GM19372 (cell line): Measurements from ENCODE around the gene CALY.

Experiments used
- ATAC-seq: cut with Tn5 transposase; IDR thresholded peaks from one replicate; pipeline ENCODE4 v1.9.1; 2021; ENCODE audit warnings: mild to moderate bottlenecking, low read depth, moderate library complexity; ENCODE audit not compliant: unreplicated experiment

CALY gene

DNA sequence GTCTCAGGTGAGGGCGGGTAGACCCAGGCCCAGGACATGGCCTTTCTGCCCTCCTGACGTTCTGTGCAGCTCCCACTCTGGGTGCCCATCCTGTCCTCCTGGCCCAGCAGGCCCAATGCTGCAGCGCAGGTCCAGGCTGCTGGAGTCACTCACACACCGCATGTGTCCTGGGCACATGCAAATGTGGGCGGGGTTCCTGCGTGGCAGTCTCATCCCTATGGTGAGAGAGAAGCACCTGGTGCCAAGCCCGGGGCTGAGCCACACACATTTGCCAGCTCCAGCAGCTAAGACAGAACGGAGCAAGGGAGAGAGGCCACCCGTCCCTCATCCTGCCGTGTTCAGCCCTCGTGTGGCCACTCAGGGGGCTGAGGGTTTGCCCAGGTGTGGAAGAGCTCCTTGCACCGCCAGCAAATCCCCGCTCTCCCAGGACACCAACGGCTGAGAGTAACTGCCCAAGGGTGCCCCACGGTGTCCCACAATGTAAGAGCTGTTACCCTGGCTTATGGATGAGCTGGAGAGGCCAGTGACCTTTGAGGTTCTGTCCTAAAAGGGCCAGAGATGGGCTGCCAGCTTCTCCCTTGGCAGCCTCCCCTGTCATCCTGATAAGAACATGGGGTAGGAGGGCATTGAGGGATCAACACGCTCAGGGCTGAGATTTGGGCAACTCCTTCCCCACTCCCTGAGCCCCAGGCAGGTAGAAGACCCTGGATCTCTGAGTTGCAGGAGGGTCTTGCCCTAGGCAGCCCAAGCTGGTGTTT is 16.7 kb upstream of the CALY start:
- ATAC-seq = no peak

- no peak for ATAC-seq
Observed at GRCh38 chr10:133351408-133352318, 15.0 kb upstream of the CALY start.

GRCh38 chr10:133350950-133351329 is 14.2 kb upstream of the CALY start:
- no peak for ATAC-seq

DNA sequence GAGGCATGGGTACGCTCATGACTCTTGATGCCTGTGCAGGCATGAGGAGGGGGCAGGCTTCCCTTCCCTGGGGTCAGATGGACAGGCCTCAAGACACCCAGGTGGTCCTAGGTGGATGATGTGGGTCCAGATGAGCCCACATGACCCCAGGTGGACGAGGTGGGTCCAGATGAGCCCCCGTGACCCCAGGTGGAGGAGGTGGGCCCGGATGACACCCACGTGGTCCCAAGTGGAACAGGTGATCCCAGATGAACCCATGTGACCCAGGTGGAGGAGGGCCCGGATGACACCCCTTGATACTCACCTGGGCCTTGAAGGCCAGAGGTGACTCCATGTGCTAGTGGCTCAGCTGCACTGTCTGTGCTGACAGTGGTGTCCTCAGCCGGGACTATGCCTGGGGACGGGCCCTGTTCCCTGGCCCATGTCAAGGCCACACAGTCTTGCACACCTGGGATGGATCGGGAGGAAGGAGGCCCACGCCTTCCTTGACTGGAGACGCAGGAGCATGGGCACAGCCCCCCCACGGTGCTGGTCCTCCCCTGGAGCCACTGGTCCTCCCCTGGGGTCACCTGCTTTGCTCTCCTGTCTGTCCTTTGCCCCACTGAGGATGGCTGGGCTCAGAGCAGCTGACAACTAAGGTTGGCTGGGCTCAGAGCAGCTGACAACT is 13.7 kb upstream of the CALY start:
- no peak for ATAC-seq

- no peak for ATAC-seq
Observed at GRCh38 chr10:133349577-133350011, 12.9 kb upstream of the CALY start.

DNA sequence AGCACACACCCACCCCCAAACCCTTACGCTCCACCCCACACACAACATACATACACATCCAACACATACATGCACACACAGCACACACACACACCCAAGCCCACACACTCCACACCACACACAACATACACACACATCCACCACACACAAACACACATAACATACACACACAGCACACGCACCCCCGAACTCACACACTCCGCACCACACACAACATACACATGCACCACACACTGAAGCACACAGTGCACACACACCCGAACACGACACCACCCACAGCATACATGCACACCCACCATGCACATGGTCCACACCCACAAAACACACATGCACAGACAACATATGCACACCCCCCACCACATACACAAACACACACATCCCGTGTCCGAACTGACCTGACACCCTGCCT is 12.5 kb upstream of the CALY start:
- no peak for ATAC-seq

- ATAC-seq = no peak
Observed at GRCh38 chr10:133347710-133348517, 11.2 kb upstream of the CALY start.

GRCh38 chr10:133346413-133346812 is 9.7 kb upstream of the CALY start:
- no peak for ATAC-seq

DNA sequence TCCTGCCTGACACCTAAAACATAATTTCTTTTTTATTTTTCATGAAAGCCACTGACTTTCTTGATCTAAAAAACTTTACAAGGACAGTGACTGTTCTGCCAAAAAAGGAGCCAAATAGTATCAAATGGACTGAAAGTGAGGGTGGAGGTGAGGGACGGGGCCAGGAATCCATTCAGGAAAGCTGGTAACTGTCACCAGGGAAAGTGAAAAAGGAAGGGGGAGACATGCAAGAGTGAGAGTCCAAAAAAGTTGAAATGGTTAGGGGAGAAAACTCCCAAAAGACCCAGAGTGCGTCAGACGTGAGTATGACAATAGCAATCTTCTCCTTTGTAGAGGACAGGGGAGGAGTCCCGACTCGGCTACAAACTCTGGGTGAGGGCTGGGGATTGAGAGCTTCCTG is 7.5 kb upstream of the CALY start:
- no peak for ATAC-seq

GRCh38 chr10:133343558-133343957 is 6.9 kb upstream of the CALY start:
- no peak for ATAC-seq

- no peak for ATAC-seq
Observed at GRCh38 chr10:133342942-133343341, 6.2 kb upstream of the CALY start.

DNA sequence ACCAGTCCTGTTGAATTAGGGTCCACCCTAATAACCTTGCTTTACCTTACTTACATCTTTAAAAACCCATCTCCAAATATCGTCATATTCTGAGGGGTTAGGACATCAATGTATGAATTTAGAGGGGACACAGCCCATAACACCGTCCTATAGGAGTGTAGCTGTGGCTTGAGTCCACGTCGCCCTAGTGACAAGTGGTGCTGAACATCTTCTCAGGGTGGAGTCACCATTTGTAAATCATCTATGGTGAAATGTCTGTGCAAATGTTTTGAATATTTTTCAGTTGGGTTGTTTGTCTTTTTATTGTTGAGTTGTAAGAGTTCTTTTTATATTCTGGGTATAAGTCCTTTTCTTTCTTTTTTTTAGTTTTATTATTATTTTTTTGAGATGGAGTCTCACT is 5.3 kb upstream of the CALY start:
- ATAC-seq = no peak

GRCh38 chr10:133339708-133340380 is 3.1 kb upstream of the CALY start:
- no peak for ATAC-seq

DNA sequence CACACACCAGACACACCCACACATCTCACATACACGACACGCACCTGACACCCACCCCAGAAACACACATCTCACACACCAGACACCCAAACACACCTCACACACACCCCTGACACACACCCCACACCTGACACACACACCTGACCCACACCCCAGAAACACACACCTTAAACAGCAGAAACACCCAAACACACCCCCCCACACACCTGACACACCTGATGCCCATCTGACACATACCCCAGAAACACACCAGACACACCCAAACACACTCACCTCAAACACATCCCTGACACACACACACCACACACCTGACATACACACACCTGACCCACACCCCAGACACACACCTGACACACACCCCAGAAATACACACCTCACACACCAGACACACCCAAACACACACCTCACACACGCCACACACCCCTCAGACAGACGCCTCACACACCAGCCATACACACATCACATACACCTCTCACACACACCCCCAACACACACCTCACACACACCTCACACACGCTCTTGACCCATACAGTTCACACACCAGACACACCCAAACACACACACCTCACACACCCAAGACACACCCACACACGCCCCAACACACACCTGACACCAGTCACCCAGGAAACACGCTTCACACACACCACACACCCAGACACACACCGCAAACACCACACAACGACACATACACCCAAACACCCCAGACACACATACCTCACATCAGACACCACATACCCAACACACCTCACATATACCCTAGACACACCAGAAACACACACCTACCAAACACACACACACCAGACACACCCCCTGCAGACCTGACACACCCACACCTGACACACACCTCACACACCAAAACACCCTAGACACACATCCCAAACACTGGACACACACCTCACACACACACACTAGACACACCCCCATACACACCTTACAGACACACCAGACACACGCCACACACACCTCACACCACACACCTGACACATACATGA is 1.7 kb upstream of the CALY start:
- ATAC-seq = no peak

DNA sequence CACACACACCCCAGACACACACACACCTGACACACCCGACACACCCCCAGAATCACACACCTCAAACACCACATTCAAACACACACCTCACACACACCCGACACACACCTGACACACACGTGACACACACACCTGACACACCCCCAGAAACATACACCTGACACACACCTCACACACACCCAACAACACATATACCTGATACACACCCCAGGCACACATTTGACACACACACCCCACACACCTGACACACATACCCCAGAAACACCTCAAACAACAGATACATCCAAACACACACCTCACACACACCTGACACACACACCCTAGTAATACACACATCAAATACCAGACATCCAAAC is 652 bp upstream of the CALY start:
- no peak for ATAC-seq

DNA sequence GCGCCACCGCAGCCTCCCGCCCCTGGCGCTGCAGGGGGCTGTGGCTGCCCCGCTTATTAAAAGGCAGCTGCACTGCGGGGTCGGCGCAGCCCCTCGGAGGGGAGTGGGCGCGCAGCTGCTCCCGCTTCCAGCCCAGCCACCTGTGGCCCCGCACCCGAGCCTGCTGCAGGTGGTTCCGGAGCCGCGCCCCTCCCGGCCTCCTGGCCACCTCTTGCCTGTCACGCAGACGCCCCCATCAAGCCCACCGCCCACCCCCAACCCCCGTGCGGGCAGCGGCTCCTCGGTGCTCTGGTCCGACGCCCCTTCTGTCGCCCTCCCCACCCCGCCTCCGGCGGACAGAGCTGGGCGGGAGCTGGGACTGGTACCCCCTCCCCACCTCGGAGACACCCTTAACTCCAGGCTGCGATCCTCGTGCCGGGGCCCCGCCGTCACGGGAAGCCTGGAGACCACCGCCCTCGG is 549 bp downstream of the CALY start:
- ATAC-seq = no peak

DNA sequence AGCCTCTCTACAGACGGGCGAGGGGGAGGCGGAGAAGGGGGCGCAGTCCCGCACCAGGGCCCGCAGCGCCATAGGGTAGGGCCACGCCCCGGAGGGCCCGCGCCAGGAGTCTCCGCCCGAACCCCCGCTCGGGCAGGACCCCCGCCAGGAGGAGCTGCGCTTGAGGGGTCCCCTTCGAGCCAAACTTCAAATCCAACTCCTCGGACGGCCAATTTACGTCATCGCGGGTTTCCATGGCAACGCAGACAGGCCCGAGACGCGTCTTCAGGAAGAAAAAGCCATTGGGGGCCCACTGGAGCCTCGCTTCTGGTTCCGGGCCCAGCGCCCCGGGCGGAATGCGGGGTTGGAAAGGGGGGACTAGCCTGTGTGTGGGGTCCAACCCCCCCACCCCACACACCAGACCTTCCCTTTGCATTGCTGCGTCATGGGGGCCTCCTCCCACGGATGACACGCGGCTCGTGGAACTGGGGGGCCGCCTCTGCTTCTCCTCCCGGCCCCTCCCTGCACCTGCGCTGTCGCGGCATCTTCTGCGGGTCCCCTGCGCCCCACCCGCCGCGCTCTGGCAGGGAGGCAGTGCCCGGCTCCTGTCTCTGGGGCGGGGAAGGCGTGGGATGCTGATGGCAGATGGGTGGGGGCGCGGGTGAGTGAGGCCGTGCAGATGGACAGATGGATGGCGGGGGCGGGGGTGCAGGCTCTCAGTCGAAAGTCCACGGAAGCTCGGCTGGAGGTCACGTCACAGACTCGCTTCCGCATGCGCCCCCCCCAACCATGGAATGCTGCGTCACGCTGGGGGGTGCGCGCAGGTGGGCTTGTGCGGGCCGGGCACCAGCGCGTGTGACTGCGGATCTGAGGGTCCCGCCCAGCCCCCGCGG is 1.2 kb downstream of the CALY start:
- ATAC-seq = no peak
